HepG2 (cell line): ENCODE results near the gene CLDN3. TPM values are rescaled to one million over a fixed set of nuclear protein-coding genes. Genes with fewer than 3 reads are reported as not detected.

Experiments
- AGO1 ChIP-seq: fragments of 200-400 bp; formaldehyde crosslinking; IDR thresholded peaks from 2 replicates; pipeline ENCODE4 v1.6.1; 2017; ENCODE audit warnings: mild to moderate bottlenecking, low read depth, low read length, moderate library complexity; ENCODE audit not compliant: poor library complexity, severe bottlenecking
- FOXJ3 ChIP-seq: sonication (generic); formaldehyde crosslinking; IDR thresholded peaks from 2 replicates; pipeline ENCODE4 v1.4.0; 2020; ENCODE audit warnings: missing genetic modification reagents, mild to moderate bottlenecking, borderline replicate concordance
- JUN ChIP-seq: sonication (generic); formaldehyde crosslinking; IDR thresholded peaks from 2 replicates; pipeline ENCODE4 v1.4.0; 2020; ENCODE audit warnings: mild to moderate bottlenecking, missing genetic modification reagents
- MEF2D ChIP-seq: sonication (generic); formaldehyde crosslinking; IDR thresholded peaks from 2 replicates; pipeline ENCODE4 v1.5.1; 2020; ENCODE audit warnings: mild to moderate bottlenecking, missing genetic modification reagents
- MIXL1 ChIP-seq: IDR thresholded peaks from 2 replicates; pipeline ENCODE4 v1.6.1; 2016
- NR2F1 ChIP-seq, 2 experiments: fragments of 450-650 bp in 1 of 2; formaldehyde crosslinking in 1 of 2; IDR thresholded peaks; 2 replicates each; pipeline versions ENCODE4 v1.5.0 to v1.6.1; 2016 to 2020; ENCODE audit warnings: mild to moderate bottlenecking in 1 of 2, missing compliant biosample characterization in 1 of 2, missing genetic modification reagents in 1 of 2, moderate library complexity in 1 of 2
- NR2F6 ChIP-seq, 2 experiments: IDR thresholded peaks; 2 replicates each; pipeline ENCODE4 v1.6.1; 2016; ENCODE audit warnings: antibody characterized with exemption in 1 of 2, mild to moderate bottlenecking in 1 of 2
- PLRG1 ChIP-seq: fragments of 450-650 bp; conservative IDR thresholded peaks from 2 replicates; pipeline ENCODE4 v1.6.1; 2016
- RAD21 ChIP-seq: fragments of 450-650 bp; formaldehyde crosslinking; IDR thresholded peaks from 2 replicates; pipeline ENCODE4 v1.5.0; 2020; ENCODE audit warnings: mild to moderate bottlenecking
- RARG ChIP-seq: sonication (generic); formaldehyde crosslinking; IDR thresholded peaks from 2 replicates; pipeline ENCODE4 v1.4.0; 2020; ENCODE audit warnings: low read depth, mild to moderate bottlenecking, missing genetic modification reagents
- RFX1 ChIP-seq: fragments of 450-650 bp; IDR thresholded peaks from 2 replicates; pipeline ENCODE4 v1.6.1; 2017
- SAFB2 ChIP-seq: sonication (generic); formaldehyde crosslinking; IDR thresholded peaks from 2 replicates; pipeline ENCODE4 v1.5.1; 2020; ENCODE audit warnings: missing genetic modification reagents, low read depth, mild to moderate bottlenecking, borderline replicate concordance
- SP2 ChIP-seq: sonication (generic); formaldehyde crosslinking; IDR thresholded peaks from 2 replicates; pipeline ENCODE4 v1.5.1; 2020; ENCODE audit warnings: mild to moderate bottlenecking, missing genetic modification reagents
- ZC3H13 ChIP-seq: sonication (generic); formaldehyde crosslinking; IDR thresholded peaks from 2 replicates; pipeline ENCODE4 v1.8.1; 2023; ENCODE audit warnings: mild to moderate bottlenecking, missing genetic modification reagents, moderate library complexity
- ZFP82 ChIP-seq: sonication (generic); formaldehyde crosslinking; IDR thresholded peaks from 2 replicates; pipeline ENCODE4 v1.5.1; 2020; ENCODE audit warnings: mild to moderate bottlenecking, missing genetic modification reagents, borderline replicate concordance
- ZFP90 ChIP-seq: sonication (generic); formaldehyde crosslinking; IDR thresholded peaks from 2 replicates; pipeline ENCODE4 v1.8.0; 2022; ENCODE audit warnings: missing genetic modification reagents, mild to moderate bottlenecking, inconsistent platforms, borderline replicate concordance
- ZKSCAN5 ChIP-seq: sonication (generic); formaldehyde crosslinking; IDR thresholded peaks from 2 replicates; pipeline ENCODE4 v1.5.1; 2020; ENCODE audit warnings: mild to moderate bottlenecking, missing genetic modification reagents
- ZNF446 ChIP-seq: sonication (generic); formaldehyde crosslinking; IDR thresholded peaks from 2 replicates; pipeline ENCODE4 v1.5.0; 2020; ENCODE audit warnings: mild to moderate bottlenecking, missing genetic modification reagents
- ZNF572 ChIP-seq: sonication (generic); formaldehyde crosslinking; IDR thresholded peaks from 2 replicates; pipeline ENCODE4 v1.5.1; 2020; ENCODE audit warnings: mild to moderate bottlenecking, missing genetic modification reagents
- ZNF737 ChIP-seq: sonication (generic); formaldehyde crosslinking; IDR thresholded peaks from 2 replicates; pipeline ENCODE4 v1.5.0; 2020; ENCODE audit warnings: missing genetic modification reagents, mild to moderate bottlenecking, borderline replicate concordance
- ZSCAN20 ChIP-seq: sonication (generic); formaldehyde crosslinking; IDR thresholded peaks from 2 replicates; pipeline ENCODE4 v1.4.0; 2020; ENCODE audit warnings: missing genetic modification reagents, mild to moderate bottlenecking, borderline replicate concordance
- polyA plus RNA-seq, 8 experiments: library from polyadenylated mRNA; depleted of rRNA in 3 of 8; stranded (reverse) in 7 of 8; unstranded in 1 of 8; fragments of >200 nt; fragmentation: Illumina TruSeq in 4 of 8; extraction: Trizol in 4 of 8; gene quantifications; 2 replicates each; pipeline versions ENCODE4 v1.2.1 to v1.2.3, GENCODE V29; 2011 to 2016; ENCODE audit warnings: low read depth in 4 of 8, missing spikeins in 1 of 8, mixed read lengths in 1 of 8; ENCODE audit not compliant: insufficient read depth in 1 of 8
- total RNA-seq, 5 experiments: library from RNA; depleted of rRNA; stranded (reverse); fragments of >200 nt; fragmentation: Illumina TruSeq; extraction: Trizol; gene quantifications; 2 replicates each; pipeline ENCODE4 v1.2.3, GENCODE V29; 2016; ENCODE audit warnings: low read depth in 1 of 5
- TF ChIP-seq, protein P1 (sequence below): sonication (generic); formaldehyde crosslinking; IDR thresholded peaks from 2 replicates; pipeline ENCODE4 v1.5.0; 2020; ENCODE audit warnings: missing genetic modification reagents
- TF ChIP-seq, protein P2 (sequence below): sonication (generic); formaldehyde crosslinking; IDR thresholded peaks from 2 replicates; pipeline ENCODE4 v1.8.1; 2022; ENCODE audit warnings: low read depth, mild to moderate bottlenecking, missing genetic modification reagents

The CLDN3 gene
- total and polyA plus RNA-seq, 2 of the 13 experiments (the other 11 are each of a cell fraction or from before 2014, with no cell fraction given), result 0.31 to 0.51 TPM

DNA sequence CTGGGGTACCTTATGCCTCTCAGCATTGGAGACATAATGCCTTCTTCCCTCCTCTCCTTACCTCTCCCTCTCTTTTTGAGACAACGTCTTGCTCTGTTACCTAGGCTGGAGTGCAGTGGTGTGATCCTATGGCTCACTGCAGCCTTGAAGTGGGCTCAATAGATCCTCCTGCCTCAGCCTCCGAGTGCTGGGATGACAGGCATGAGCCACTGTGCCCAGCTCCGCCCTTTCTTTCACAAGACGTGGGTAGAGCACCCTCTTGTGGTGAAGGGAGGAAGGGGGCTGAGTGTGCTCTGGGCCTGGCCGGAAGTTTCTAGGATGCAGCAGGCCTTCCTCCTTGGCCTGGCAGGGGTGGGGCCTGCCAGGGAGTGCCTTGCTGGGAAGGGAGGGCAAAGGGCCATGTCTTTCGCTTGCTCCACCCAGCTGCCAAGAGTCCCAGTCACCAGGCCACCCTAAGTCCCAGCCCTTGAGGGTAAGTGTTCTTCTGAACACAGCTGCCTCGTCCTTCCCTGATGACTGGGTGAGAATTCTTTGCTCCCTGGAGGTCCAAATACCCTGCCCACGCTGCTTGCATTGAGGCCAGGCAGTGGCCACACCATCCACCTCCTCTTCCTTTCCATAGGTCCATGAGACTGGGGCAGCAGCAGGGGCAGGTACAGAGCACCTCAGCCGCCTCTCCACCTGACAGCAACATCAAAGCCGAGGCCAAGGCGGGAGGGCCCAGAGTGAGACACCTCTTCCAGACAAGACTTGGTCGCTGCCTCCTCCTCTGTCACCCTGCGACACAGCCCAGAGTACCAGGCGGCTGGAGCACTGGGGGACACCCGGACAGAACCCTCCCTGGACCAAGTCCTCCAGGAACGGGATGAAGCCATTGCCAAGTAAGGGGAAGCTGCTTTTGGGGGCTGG is 35.2 kb downstream of the CLDN3 start (continued):
- no peak for TF ChIP-seq ZSCAN20 (CRISPR knock-in tag)
- no peak for TF ChIP-seq ZNF737 (CRISPR knock-in tag)
- TF ChIP-seq SAFB2 (CRISPR knock-in tag), result no peak
- no peak for TF ChIP-seq ZNF572 (CRISPR knock-in tag)
- TF ChIP-seq JUN, result no peak
- no peak for TF ChIP-seq MEF2D (CRISPR knock-in tag)
- TF ChIP-seq RFX1, result no peak
- TF ChIP-seq ZNF446, result no peak
- TF ChIP-seq ZFP82, result no peak
- no peak for TF ChIP-seq ZKSCAN5 (CRISPR knock-in tag)
- no peak for TF ChIP-seq PLRG1
- TF ChIP-seq, protein P1, sequence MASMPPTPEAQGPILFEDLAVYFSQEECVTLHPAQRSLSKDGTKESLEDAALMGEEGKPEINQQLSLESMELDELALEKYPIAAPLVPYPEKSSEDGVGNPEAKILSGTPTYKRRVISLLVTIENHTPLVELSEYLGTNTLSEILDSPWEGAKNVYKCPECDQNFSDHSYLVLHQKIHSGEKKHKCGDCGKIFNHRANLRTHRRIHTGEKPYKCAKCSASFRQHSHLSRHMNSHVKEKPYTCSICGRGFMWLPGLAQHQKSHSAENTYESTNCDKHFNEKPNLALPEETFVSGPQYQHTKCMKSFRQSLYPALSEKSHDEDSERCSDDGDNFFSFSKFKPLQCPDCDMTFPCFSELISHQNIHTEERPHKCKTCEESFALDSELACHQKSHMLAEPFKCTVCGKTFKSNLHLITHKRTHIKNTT (CRISPR knock-in tag), result no peak
- no peak for TF ChIP-seq FOXJ3
- peak; percentile 85 for TF ChIP-seq RAD21 (CRISPR knock-in tag)
- TF ChIP-seq ZFP90 (CRISPR knock-in tag), result peak; percentile 21; the same call in 1 of the 2 replicates
- no peak for TF ChIP-seq AGO1
- no peak for TF ChIP-seq NR2F1 (CRISPR knock-in tag; IDR thresholded peaks at IDR 0.05)
- TF ChIP-seq RARG, result no peak
- no peak for TF ChIP-seq MIXL1 (CRISPR knock-in tag)
- TF ChIP-seq SP2 (CRISPR knock-in tag), result no peak
- TF ChIP-seq, protein P2, sequence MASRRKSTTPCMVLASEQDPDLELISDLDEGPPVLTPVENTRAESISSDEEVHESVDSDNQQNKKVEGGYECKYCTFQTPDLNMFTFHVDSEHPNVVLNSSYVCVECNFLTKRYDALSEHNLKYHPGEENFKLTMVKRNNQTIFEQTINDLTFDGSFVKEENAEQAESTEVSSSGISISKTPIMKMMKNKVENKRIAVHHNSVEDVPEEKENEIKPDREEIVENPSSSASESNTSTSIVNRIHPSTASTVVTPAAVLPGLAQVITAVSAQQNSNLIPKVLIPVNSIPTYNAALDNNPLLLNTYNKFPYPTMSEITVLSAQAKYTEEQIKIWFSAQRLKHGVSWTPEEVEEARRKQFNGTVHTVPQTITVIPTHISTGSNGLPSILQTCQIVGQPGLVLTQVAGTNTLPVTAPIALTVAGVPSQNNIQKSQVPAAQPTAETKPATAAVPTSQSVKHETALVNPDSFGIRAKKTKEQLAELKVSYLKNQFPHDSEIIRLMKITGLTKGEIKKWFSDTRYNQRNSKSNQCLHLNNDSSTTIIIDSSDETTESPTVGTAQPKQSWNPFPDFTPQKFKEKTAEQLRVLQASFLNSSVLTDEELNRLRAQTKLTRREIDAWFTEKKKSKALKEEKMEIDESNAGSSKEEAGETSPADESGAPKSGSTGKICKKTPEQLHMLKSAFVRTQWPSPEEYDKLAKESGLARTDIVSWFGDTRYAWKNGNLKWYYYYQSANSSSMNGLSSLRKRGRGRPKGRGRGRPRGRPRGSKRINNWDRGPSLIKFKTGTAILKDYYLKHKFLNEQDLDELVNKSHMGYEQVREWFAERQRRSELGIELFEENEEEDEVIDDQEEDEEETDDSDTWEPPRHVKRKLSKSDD (CRISPR knock-in tag), result no peak
- TF ChIP-seq NR2F6 (IDR thresholded peaks at IDR 0.05), result no peak
- 0 out of 2 replicates have a peak, but pooled peaks have one; percentile 17 for TF ChIP-seq NR2F6 (CRISPR knock-in tag; IDR thresholded peaks at IDR 0.05)
- TF ChIP-seq ZC3H13 (CRISPR knock-in tag), result no peak
